Kidney tubule cell (primary cell): ENCODE measurements around the gene PDE3A.
"Not testable (repeated sequence)": the region's sequence is repeated elsewhere in the genome, so short reads cannot be mapped to it uniquely, and the experiment has no call there.

ENCODE experiments used
- DNase-seq: peaks from one replicate; pipeline ENCODE4 v3.0.0-alpha.2; 2018; ENCODE audit warnings: low spot score

The PDE3A gene

GRCh38 chr12:20551742-20552442, 183.6 kb downstream of the PDE3A start:
- DNase-seq, result not testable (repeated sequence)

- not testable (repeated sequence) for DNase-seq
Measured at GRCh38 chr12:20552586-20552985, 184.2 kb downstream of the PDE3A start.

GRCh38 chr12:20555015-20555414, 186.7 kb downstream of the PDE3A start:
- DNase-seq, result no peak

GRCh38 chr12:20555771-20556170, 187.4 kb downstream of the PDE3A start:
- DNase-seq, result no peak

GRCh38 chr12:20557096-20557495, 188.8 kb downstream of the PDE3A start:
- DNase-seq, result no peak

- DNase-seq, result no peak
Measured at GRCh38 chr12:20560935-20561334, 192.6 kb downstream of the PDE3A start.

- no peak for DNase-seq
Measured at GRCh38 chr12:20561871-20562270, 193.5 kb downstream of the PDE3A start.

GRCh38 chr12:20567413-20567812, 199.1 kb downstream of the PDE3A start:
- no peak for DNase-seq

- no peak for DNase-seq
Measured at GRCh38 chr12:20572451-20572850, 204.1 kb downstream of the PDE3A start.

GRCh38 chr12:20576528-20576927, 208.2 kb downstream of the PDE3A start:
- DNase-seq, result no peak

GRCh38 chr12:20577054-20577453, 208.7 kb downstream of the PDE3A start:
- DNase-seq, result no peak

- no peak for DNase-seq
Measured at GRCh38 chr12:20578142-20578541, 209.8 kb downstream of the PDE3A start.

GRCh38 chr12:20585055-20585625, 216.8 kb downstream of the PDE3A start:
- DNase-seq, result no peak

GRCh38 chr12:20585913-20586312, 217.6 kb downstream of the PDE3A start:
- no peak for DNase-seq

- DNase-seq, result no peak
Measured at GRCh38 chr12:20588042-20588441, 219.7 kb downstream of the PDE3A start.

- no peak for DNase-seq
Measured at GRCh38 chr12:20590570-20590969, 222.2 kb downstream of the PDE3A start.

GRCh38 chr12:20592556-20592955, 224.2 kb downstream of the PDE3A start:
- DNase-seq, result no peak

- DNase-seq, result no peak
Measured at GRCh38 chr12:20593611-20594010, 225.3 kb downstream of the PDE3A start.

GRCh38 chr12:20596061-20596460, 227.7 kb downstream of the PDE3A start:
- no peak for DNase-seq

GRCh38 chr12:20599757-20600156, 231.4 kb downstream of the PDE3A start:
- DNase-seq, result no peak

- peak; percentile 45 for DNase-seq
Measured at GRCh38 chr12:20601668-20602280, 233.4 kb downstream of the PDE3A start.

- peak; percentile 16 for DNase-seq
Measured at GRCh38 chr12:20602641-20603391, 234.5 kb downstream of the PDE3A start.
